Caco-2 (cell line): ENCODE results near the gene COL4A6. TPM values are rescaled to one million over a fixed set of nuclear protein-coding genes. Genes with fewer than 3 reads are reported as not detected.

Experiments
- BruUV-seq: library from RNA; stranded (reverse); fragments of 400-500 nt; replicated peaks from 2 replicates; lab custom pipeline; 2021; lab: Mats Ljungman, UMichigan
- CTCF ChIA-PET: fragments of 300-600 bp; sonication (Branson Sonifier 250); formaldehyde crosslinking; loops from one replicate; lab custom pipeline; 2022; ENCODE audit warnings: antibody characterized with exemption; lab: Charles Lee
- POLR2A ChIA-PET: fragments of 300-600 bp; sonication (Branson Sonifier 250); formaldehyde crosslinking; loops from one replicate; lab custom pipeline; 2022; ENCODE audit warnings: antibody characterized with exemption; lab: Charles Lee
- DNase-seq, 2 experiments: peaks; one replicate each; pipeline versions ENCODE4 v3.0.0 to v3.0.0-alpha.2; 2020 to 2022
- H3K27me3 ChIP-seq: replicated peaks from 2 replicates; pipeline ENCODE4 v1.6.0; 2011; ENCODE audit warnings: low read length; ENCODE audit not compliant: control insufficient read depth, insufficient read depth
- H3K36me3 ChIP-seq: 2 replicates; pipeline ENCODE4 v1.5.1; 2011; ENCODE audit warnings: low read length; ENCODE audit not compliant: control insufficient read depth, insufficient read depth
- H3K4me1 ChIP-seq: fragments of 250-450 bp; sonication (Bioruptor Pico); 2 replicates; pipeline ENCODE4 v1.5.1; 2020; ENCODE audit warnings: mild to moderate bottlenecking
- H3K4me3 ChIP-seq: 2 replicates; pipeline ENCODE4 v1.5.1; 2011; ENCODE audit warnings: low read depth, mild to moderate bottlenecking, control low read depth, low read length
- H3K9me3 ChIP-seq: fragments of 250-450 bp; sonication (Bioruptor Pico); 2 replicates; pipeline ENCODE4 v1.5.1; 2020; ENCODE audit warnings: mild to moderate bottlenecking, moderate library complexity
- H3K27ac Mint-ChIP-seq: one replicate; pipeline ENCODE4 v1.8.0; 2022; ENCODE audit warnings: mixed read lengths; ENCODE audit not compliant: unreplicated experiment
- H3K27me3 Mint-ChIP-seq: one replicate; pipeline ENCODE4 v1.8.0; 2022; ENCODE audit warnings: mixed read lengths; ENCODE audit not compliant: insufficient read depth, unreplicated experiment
- H3K36me3 Mint-ChIP-seq: one replicate; pipeline ENCODE4 v1.8.0; 2022; ENCODE audit warnings: mild to moderate bottlenecking, mixed read lengths; ENCODE audit not compliant: insufficient read depth, unreplicated experiment
- H3K4me1 Mint-ChIP-seq: one replicate; pipeline ENCODE4 v1.8.0; 2022; ENCODE audit warnings: low read depth, mixed read lengths; ENCODE audit not compliant: unreplicated experiment
- H3K4me3 Mint-ChIP-seq: one replicate; pipeline ENCODE4 v1.8.0; 2022; ENCODE audit warnings: mild to moderate bottlenecking, moderate library complexity, mixed read lengths; ENCODE audit not compliant: unreplicated experiment
- H3K9me3 Mint-ChIP-seq: one replicate; pipeline ENCODE4 v1.8.0; 2022; ENCODE audit warnings: mixed read lengths; ENCODE audit not compliant: unreplicated experiment
- intact Hi-C: fragments of 100-400 bp; cut with micrococcal nuclease; formaldehyde crosslinking; loops from one replicate; pipeline ENCODE4 v1.10.0; 2022; ENCODE audit not compliant: unreplicated experiment
- total RNA-seq: library from RNA; stranded (reverse); gene quantifications from 2 replicates; pipeline ENCODE4 v1.2.3, GENCODE V29; 2022
- TF ChIP-seq, protein P1 (sequence below), 2 experiments: fragments of 200-600 bp in 1 of 2; IDR thresholded peaks; 1 replicate in 1 of 2; 2 replicates in 1 of 2; pipeline versions ENCODE4 v1.5.1 to v1.8.0; 2011 to 2022; ENCODE audit warnings: antibody characterized with exemption in 1 of 2, control low read depth in 1 of 2, inconsistent platforms in 1 of 2, low read depth in 1 of 2, low read length in 1 of 2, mild to moderate bottlenecking in 1 of 2, moderate library complexity in 1 of 2; ENCODE audit not compliant: insufficient read depth in 1 of 2, severe bottlenecking in 1 of 2, unreplicated experiment in 1 of 2

COL4A6 gene
- total RNA-seq, 1 experiment from 2014 or later = 16.0 TPM

DNA sequence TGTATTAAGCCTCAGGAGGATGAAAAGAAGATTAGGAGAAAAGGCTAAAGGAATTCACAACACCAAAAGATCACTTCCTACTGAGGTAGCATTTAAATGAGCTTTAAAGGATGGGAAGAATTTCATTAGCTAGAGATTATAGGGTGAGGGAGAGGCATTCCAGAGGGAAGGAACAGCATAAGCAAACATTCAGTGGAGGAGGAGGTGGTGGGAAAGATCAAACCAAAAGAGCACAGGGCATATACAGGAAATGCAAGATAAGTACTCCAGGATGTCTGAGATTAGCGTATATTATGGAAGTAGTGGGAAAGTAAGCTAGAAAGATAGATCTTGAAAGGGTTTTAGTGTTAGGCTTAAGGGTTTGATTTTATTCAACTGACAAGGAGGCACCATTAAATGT is 84.8 kb downstream of the COL4A6 start:
- CTCF ChIA-PET = no interaction called here

DNA sequence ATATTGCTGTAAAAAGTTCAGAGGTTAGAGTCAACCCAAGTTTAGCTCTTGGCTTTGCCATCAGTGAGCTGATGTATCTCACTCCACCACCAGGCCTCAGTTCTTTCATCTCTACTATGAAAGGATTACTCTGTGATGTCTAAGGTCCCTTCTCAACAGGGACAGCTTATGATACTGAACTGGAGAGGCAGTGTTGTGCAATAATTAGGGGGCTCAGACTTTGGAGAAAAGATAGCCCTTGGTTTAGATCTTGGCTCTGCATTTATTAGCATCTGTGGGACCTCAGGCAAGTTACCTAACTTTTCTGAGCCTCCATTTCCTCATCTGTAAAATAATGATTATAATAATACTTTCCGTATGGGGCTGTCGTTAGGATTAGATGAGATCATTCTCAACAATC is 89.0 kb downstream of the COL4A6 start:
- no peak overlapping the region for H3K4me3 ChIP-seq
- Mint-ChIP-seq H3K27ac (no peak overlapping the region), H3K9me3 (no peaks in the 10 kb centered on the region), H3K4me1 (peaks cover 8% of the 10 kb centered on the region), H3K4me3 (no peak overlapping the region), H3K27me3 (no peaks in the 10 kb centered on the region), H3K36me3 (no peaks in the 10 kb centered on the region)
- H3K36me3 ChIP-seq = no peaks in the 10 kb centered on the region
- no peaks in the 10 kb centered on the region for H3K9me3 ChIP-seq
- no peaks in the 10 kb centered on the region for H3K4me1 ChIP-seq
- no peak for DNase-seq
- POLR2A ChIA-PET = interaction anchor here (0.6 kb wide), 1 partner anchor 64 kb away, joined by 4 read pairs; no protein-coding TSS in a partner anchor
- H3K27me3 ChIP-seq = no peaks in the 10 kb centered on the region
- intact Hi-C loops = no loop called here
- CTCF ChIA-PET = no interaction called here
- TF ChIP-seq, protein P1, sequence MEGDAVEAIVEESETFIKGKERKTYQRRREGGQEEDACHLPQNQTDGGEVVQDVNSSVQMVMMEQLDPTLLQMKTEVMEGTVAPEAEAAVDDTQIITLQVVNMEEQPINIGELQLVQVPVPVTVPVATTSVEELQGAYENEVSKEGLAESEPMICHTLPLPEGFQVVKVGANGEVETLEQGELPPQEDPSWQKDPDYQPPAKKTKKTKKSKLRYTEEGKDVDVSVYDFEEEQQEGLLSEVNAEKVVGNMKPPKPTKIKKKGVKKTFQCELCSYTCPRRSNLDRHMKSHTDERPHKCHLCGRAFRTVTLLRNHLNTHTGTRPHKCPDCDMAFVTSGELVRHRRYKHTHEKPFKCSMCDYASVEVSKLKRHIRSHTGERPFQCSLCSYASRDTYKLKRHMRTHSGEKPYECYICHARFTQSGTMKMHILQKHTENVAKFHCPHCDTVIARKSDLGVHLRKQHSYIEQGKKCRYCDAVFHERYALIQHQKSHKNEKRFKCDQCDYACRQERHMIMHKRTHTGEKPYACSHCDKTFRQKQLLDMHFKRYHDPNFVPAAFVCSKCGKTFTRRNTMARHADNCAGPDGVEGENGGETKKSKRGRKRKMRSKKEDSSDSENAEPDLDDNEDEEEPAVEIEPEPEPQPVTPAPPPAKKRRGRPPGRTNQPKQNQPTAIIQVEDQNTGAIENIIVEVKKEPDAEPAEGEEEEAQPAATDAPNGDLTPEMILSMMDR (IDR thresholded peaks at IDR 0.05; ENCODE audit: insufficient read depth in 1 of 2, low read depth in 1 of 2, low read length in 1 of 2, severe bottlenecking in 1 of 2, unreplicated experiment in 1 of 2) = no peak
- BruUV-seq = no TSS peak

More for the DNA sequence above, 84.8 kb downstream of the COL4A6 start:
- H3K9me3 ChIP-seq = no peaks in the 10 kb centered on the region
- no peaks in the 10 kb centered on the region for H3K36me3 ChIP-seq
- TF ChIP-seq, protein P1 (IDR thresholded peaks at IDR 0.05; ENCODE audit: insufficient read depth in 1 of 2, low read depth in 1 of 2, low read length in 1 of 2, severe bottlenecking in 1 of 2, unreplicated experiment in 1 of 2) = no peak
- peaks cover 20% of the 10 kb centered on the region for H3K4me1 Mint-ChIP-seq
- no peaks in the 10 kb centered on the region for H3K9me3 Mint-ChIP-seq
- H3K4me3 ChIP-seq = no peak overlapping the region
- H3K27me3 Mint-ChIP-seq = no peaks in the 10 kb centered on the region
- H3K4me1 ChIP-seq = peaks cover 4% of the 10 kb centered on the region
- H3K27ac Mint-ChIP-seq = no peak overlapping the region
- no TSS peak for BruUV-seq
- no peak overlapping the region for H3K4me3 Mint-ChIP-seq
- POLR2A ChIA-PET = no interaction called here
- DNase-seq = no peak
- intact Hi-C loops = no loop called here
- no peaks in the 10 kb centered on the region for H3K27me3 ChIP-seq
- H3K36me3 Mint-ChIP-seq = no peaks in the 10 kb centered on the region

- H3K9me3 ChIP-seq = no peaks in the 10 kb centered on the region
- ChIA-PET POLR2A (interaction anchor here (0.6 kb wide), 1 partner anchor 65 kb away, joined by 4 read pairs; no protein-coding TSS in a partner anchor), CTCF (no interaction called here)
- H3K27me3 ChIP-seq = no peaks in the 10 kb centered on the region
- intact Hi-C loops = no loop called here
- no peak for DNase-seq
- H3K36me3 ChIP-seq = no peaks in the 10 kb centered on the region
- no TSS peak for BruUV-seq
- Mint-ChIP-seq H3K4me1 (peaks cover 5% of the 10 kb centered on the region), H3K9me3 (no peaks in the 10 kb centered on the region), H3K36me3 (no peaks in the 10 kb centered on the region), H3K27me3 (no peaks in the 10 kb centered on the region), H3K4me3 (no peak overlapping the region), H3K27ac (no peak overlapping the region)
- H3K4me3 ChIP-seq = no peak overlapping the region
- TF ChIP-seq, protein P1 (IDR thresholded peaks at IDR 0.05; ENCODE audit: insufficient read depth in 1 of 2, low read depth in 1 of 2, low read length in 1 of 2, severe bottlenecking in 1 of 2, unreplicated experiment in 1 of 2) = no peak
- H3K4me1 ChIP-seq = no peaks in the 10 kb centered on the region
Observed at GRCh38 chrX:108348525-108348924, 89.7 kb downstream of the COL4A6 start.
